Activated B cell treated with CpG ODN at 0.5 μM for 24 hours (primary cell): Measurements from ENCODE around the gene CRB1. TPM values are rescaled to one million over a fixed set of nuclear protein-coding genes. Genes with fewer than 3 reads are reported as not detected.

Experiments
- ATAC-seq: fragments of 200-7000 bp; cut with Tn5 transposase; one replicate; pipeline ENCODE4 v1.10.0; 2021; ENCODE audit warnings: low read depth, mild to moderate bottlenecking, moderate library complexity
- CTCF ChIA-PET: fragments of 350-600 bp; sonication (Branson Sonifier 250); formaldehyde crosslinking; loops from one replicate; lab custom pipeline; 2021; ENCODE audit warnings: antibody characterized with exemption; lab: Charles Lee
- POLR2A ChIA-PET: fragments of 350-600 bp; sonication (Branson Sonifier 250); formaldehyde crosslinking; loops from one replicate; lab custom pipeline; 2021; ENCODE audit warnings: antibody characterized with exemption; lab: Charles Lee
- DNase-seq: peaks from one replicate; pipeline ENCODE4 v3.0.0; 2022
- H3K27ac Mint-ChIP-seq: one replicate; pipeline ENCODE4 v1.8.0; 2020; ENCODE audit warnings: mixed read lengths
- H3K27me3 Mint-ChIP-seq: one replicate; pipeline ENCODE4 v1.8.0; 2021; ENCODE audit warnings: mixed read lengths
- H3K36me3 Mint-ChIP-seq: one replicate; pipeline ENCODE4 v1.8.0; 2021; ENCODE audit warnings: low read depth, mixed read lengths
- H3K4me1 Mint-ChIP-seq: one replicate; pipeline ENCODE4 v1.8.0; 2021; ENCODE audit warnings: mixed read lengths
- H3K4me3 Mint-ChIP-seq: one replicate; pipeline ENCODE4 v1.8.0; 2020; ENCODE audit warnings: mild to moderate bottlenecking, mixed read lengths
- H3K9me3 Mint-ChIP-seq: one replicate; pipeline ENCODE4 v1.8.0; 2020; ENCODE audit warnings: mixed read lengths
- CTCF ChIP-seq: fragments of 200-600 bp; IDR thresholded peaks from one replicate; pipeline ENCODE4 v1.8.0; 2022; ENCODE audit warnings: antibody characterized with exemption, mild to moderate bottlenecking
- intact Hi-C: fragments of 100-400 bp; cut with micrococcal nuclease; formaldehyde crosslinking; loops from one replicate; pipeline ENCODE4 v1.15.1; 2024
- total RNA-seq: library from RNA; stranded (reverse); gene quantifications from 2 replicates; pipeline ENCODE4 v1.2.3, GENCODE V29; 2022

Gene CRB1
- total RNA-seq, 1 donor from 2014 or later = not detected

- POLR2A ChIA-PET = no interaction called here
- no peak for ATAC-seq
- intact Hi-C loops = no loop called here
- no peak for TF ChIP-seq CTCF
- no peaks in the 10 kb centered on the region for H3K36me3 Mint-ChIP-seq
- no peaks in the 10 kb centered on the region for H3K4me1 Mint-ChIP-seq
- H3K27me3 Mint-ChIP-seq = peaks cover 2% of the 10 kb centered on the region
- DNase-seq = no peak
- H3K4me3 Mint-ChIP-seq = no peak overlapping the region
- H3K27ac Mint-ChIP-seq = no peak overlapping the region
- H3K9me3 Mint-ChIP-seq = no peaks in the 10 kb centered on the region
- CTCF ChIA-PET = no interaction called here
These were observed 161.3 kb downstream of the CRB1 start for GRCh38 chr1:197429372-197429771.

DNA sequence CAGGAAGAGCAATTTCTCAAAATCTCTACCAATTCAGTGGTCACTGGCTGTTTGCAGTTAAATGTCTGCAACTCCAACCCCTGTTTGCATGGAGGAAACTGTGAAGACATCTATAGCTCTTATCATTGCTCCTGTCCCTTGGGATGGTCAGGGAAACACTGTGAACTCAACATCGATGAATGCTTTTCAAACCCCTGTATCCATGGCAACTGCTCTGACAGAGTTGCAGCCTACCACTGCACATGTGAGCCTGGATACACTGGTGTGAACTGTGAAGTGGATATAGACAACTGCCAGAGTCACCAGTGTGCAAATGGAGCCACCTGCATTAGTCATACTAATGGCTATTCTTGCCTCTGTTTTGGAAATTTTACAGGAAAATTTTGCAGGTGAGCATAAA, 167.2 kb downstream of the CRB1 start:
- Mint-ChIP-seq H3K36me3 (no peaks in the 10 kb centered on the region), H3K27ac (no peak overlapping the region), H3K27me3 (peaks cover 3% of the 10 kb centered on the region), H3K4me3 (no peak overlapping the region), H3K4me1 (no peaks in the 10 kb centered on the region), H3K9me3 (no peaks in the 10 kb centered on the region)
- CTCF ChIA-PET = no interaction called here
- no peak for TF ChIP-seq CTCF
- POLR2A ChIA-PET = no interaction called here
- DNase-seq (no peak), ATAC-seq (no peak)
- intact Hi-C loops = no loop called here

DNA sequence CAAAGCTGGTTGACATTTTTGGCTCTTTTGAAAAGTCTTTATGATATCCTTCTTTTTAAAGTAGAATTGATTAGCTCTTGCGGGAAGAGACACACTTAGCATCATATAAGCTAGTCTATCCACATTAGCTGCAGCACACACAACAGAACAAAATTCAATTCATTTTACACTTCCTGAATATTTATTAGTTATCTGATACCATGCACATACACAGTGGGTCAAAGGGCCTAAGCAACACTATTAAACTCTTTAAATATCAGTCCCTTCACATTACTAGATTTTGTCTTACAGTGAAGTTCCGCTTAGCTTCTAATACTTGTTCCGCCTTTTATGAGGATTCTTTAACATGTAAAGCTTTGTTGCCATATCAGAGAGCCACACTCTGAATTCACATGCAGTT, 169.5 kb downstream of the CRB1 start:
- intact Hi-C loops = no loop called here
- CTCF ChIA-PET = no interaction called here
- no peak for TF ChIP-seq CTCF
- no peak overlapping the region for H3K4me3 Mint-ChIP-seq
- H3K9me3 Mint-ChIP-seq = no peaks in the 10 kb centered on the region
- POLR2A ChIA-PET = no interaction called here
- H3K27me3 Mint-ChIP-seq = peaks cover 2% of the 10 kb centered on the region
- no peaks in the 10 kb centered on the region for H3K36me3 Mint-ChIP-seq
- H3K4me1 Mint-ChIP-seq = no peaks in the 10 kb centered on the region
- no peak overlapping the region for H3K27ac Mint-ChIP-seq
- DNase-seq = no peak
- ATAC-seq = no peak

GRCh38 chr1:197438010-197438790, 170.1 kb downstream of the CRB1 start:
- intact Hi-C loops = no loop called here
- no peaks in the 10 kb centered on the region for H3K36me3 Mint-ChIP-seq
- H3K9me3 Mint-ChIP-seq = no peaks in the 10 kb centered on the region
- DNase-seq (no peak), ATAC-seq (no peak)
- H3K4me3 Mint-ChIP-seq = no peak overlapping the region
- no peak for TF ChIP-seq CTCF
- ChIA-PET POLR2A (no interaction called here), CTCF (no interaction called here)
- H3K4me1 Mint-ChIP-seq = no peaks in the 10 kb centered on the region
- peaks cover 2% of the 10 kb centered on the region for H3K27me3 Mint-ChIP-seq
- H3K27ac Mint-ChIP-seq = no peak overlapping the region

DNA sequence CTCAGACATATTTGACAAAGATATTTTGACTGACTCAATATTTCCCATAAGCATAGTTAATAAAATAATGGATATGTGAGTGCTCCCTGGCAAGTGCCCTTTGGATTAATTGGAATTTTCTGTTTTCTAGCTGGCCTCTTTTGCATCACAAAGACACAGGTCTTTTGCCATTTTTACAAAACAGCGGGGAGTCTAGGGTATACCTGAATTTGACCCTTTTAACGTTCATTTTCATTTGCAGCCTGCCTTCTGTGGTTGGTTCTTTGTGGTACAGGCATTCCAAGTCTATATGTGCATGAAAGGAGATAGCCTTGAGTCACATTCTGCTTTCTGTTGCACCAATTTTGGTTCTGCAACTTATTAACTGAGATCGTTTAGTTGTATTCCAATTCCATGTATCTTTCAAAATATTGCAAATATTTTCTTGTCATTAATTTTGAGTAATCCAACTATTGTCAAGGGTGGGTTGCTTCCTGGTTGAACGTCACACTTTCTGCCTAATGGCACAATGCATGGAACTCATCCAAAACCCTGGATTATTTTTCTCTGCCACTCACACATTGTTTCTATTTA, 171.7 kb downstream of the CRB1 start:
- no peak for ATAC-seq
- no peaks in the 10 kb centered on the region for H3K4me1 Mint-ChIP-seq
- H3K36me3 Mint-ChIP-seq = no peaks in the 10 kb centered on the region
- ChIA-PET CTCF (no interaction called here), POLR2A (no interaction called here)
- no peak overlapping the region for H3K4me3 Mint-ChIP-seq
- no peak for DNase-seq
- H3K9me3 Mint-ChIP-seq = no peaks in the 10 kb centered on the region
- TF ChIP-seq CTCF = no peak
- peaks cover 2% of the 10 kb centered on the region for H3K27me3 Mint-ChIP-seq
- intact Hi-C loops = no loop called here
- no peak overlapping the region for H3K27ac Mint-ChIP-seq
